DOHH2 (cell line): ENCODE data around the gene ZNF385C.

ENCODE experiments used
- H3F3A ChIP-seq: fragments of 200-600 bp; sonication (generic), shearing (Covaris generic); 2 replicates; pipeline ENCODE4 v1.6.0; 2016; ENCODE audit warnings: antibody characterized with exemption, mild to moderate bottlenecking; ENCODE audit not compliant: control insufficient read depth, insufficient read depth
- H3K27ac ChIP-seq: fragments of 200-600 bp; sonication (generic); 2 replicates; pipeline ENCODE4 v1.5.1; 2014; ENCODE audit warnings: low read depth, mild to moderate bottlenecking, low read length, moderate library complexity
- H3K27me3 ChIP-seq: fragments of 200-600 bp; sonication (generic); 2 replicates; pipeline ENCODE4 v1.6.1; 2014; ENCODE audit warnings: mild to moderate bottlenecking, low read length, mixed read lengths; ENCODE audit not compliant: control insufficient read depth
- H3K36me3 ChIP-seq: fragments of 200-600 bp; sonication (generic); 2 replicates; pipeline ENCODE4 v1.6.1; 2014; ENCODE audit warnings: mild to moderate bottlenecking, low read length, moderate library complexity, mixed read lengths; ENCODE audit not compliant: control insufficient read depth
- H3K4me1 ChIP-seq: fragments of 200-600 bp; sonication (generic); 2 replicates; pipeline ENCODE4 v1.6.1; 2014; ENCODE audit warnings: mild to moderate bottlenecking, low read length, mixed read lengths; ENCODE audit not compliant: control insufficient read depth
- H3K4me2 ChIP-seq: fragments of 200-600 bp; sonication (generic); 2 replicates; pipeline ENCODE4 v1.6.0; 2014; ENCODE audit warnings: mild to moderate bottlenecking, low read length, moderate library complexity
- H3K4me3 ChIP-seq: fragments of 200-600 bp; sonication (generic); 2 replicates; pipeline ENCODE4 v1.5.1; 2014; ENCODE audit warnings: mild to moderate bottlenecking, low read length, mixed read lengths
- H3K79me2 ChIP-seq: fragments of 200-600 bp; sonication (generic); 2 replicates; pipeline ENCODE4 v1.6.1; 2014; ENCODE audit warnings: mild to moderate bottlenecking, low read length, mixed read lengths; ENCODE audit not compliant: control insufficient read depth
- H3K9me2 ChIP-seq: fragments of 200-600 bp; sonication (generic); replicated peaks from 2 replicates; pipeline ENCODE4 v1.6.1; 2014; ENCODE audit warnings: mild to moderate bottlenecking, low read length, mixed read lengths; ENCODE audit not compliant: control insufficient read depth
- H3K9me3 ChIP-seq: fragments of 200-600 bp; sonication (generic); 2 replicates; pipeline ENCODE4 v1.6.1; 2014; ENCODE audit warnings: antibody characterized with exemption, low read length, mixed read lengths; ENCODE audit not compliant: control insufficient read depth, insufficient read depth
- H4K20me1 ChIP-seq: fragments of 200-600 bp; sonication (generic); 2 replicates; pipeline ENCODE4 v1.6.0; 2014; ENCODE audit warnings: low read depth, mild to moderate bottlenecking, antibody characterized with exemption, low read length, moderate library complexity; ENCODE audit not compliant: control insufficient read depth, insufficient read depth
- CTCF ChIP-seq: fragments of 200-600 bp; sonication (generic); IDR thresholded peaks from one replicate; pipeline ENCODE4 v1.5.1; 2014; ENCODE audit warnings: antibody characterized with exemption, mild to moderate bottlenecking, low read depth, low read length; ENCODE audit not compliant: poor library complexity, severe bottlenecking
- EZH2phosphoT487 ChIP-seq: fragments of 200-600 bp; sonication (generic); IDR thresholded peaks from 2 replicates; pipeline ENCODE4 v1.6.1; 2017; ENCODE audit warnings: borderline replicate concordance, mild to moderate bottlenecking, antibody characterized with exemption, low read length, moderate library complexity, mixed read lengths

ZNF385C gene

DNA sequence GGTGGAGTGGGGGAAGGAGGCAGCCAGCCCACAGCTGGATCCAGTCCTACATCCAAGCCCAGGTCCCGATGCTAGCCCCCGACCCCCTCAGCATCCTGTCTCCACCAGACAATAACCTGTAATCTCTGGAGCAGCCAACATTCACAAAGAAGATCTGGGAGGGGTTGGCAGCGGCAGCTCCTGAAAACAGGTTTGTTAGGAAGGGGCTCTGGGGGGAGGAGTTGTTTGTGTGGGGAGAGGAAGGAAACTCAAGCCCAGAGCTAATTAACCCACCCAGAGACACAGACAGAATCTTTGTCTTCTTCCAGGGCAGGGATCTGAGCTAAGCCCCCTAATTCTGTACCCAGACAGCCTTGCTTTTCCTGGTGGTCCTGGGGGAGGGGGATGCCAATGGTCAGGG, 43.2 kb downstream of the ZNF385C start:
- Histone ChIP-seq H3K27ac (no peak overlapping the region), H3K4me1 (no peaks in the 10 kb centered on the region), H3K27me3 (peaks cover 44% of the 10 kb centered on the region), H4K20me1 (no peaks in the 10 kb centered on the region), H3K79me2 (no peaks in the 10 kb centered on the region), H3K36me3 (no peaks in the 10 kb centered on the region), H3K4me2 (no peak overlapping the region), H3K4me3 (no peak overlapping the region), H3K9me2 (no peaks in the 10 kb centered on the region), H3F3A (no peaks in the 10 kb centered on the region), H3K9me3 (peaks cover 9% of the 10 kb centered on the region)
- no peak for TF ChIP-seq EZH2phosphoT487
- TF ChIP-seq CTCF = no peak

DNA sequence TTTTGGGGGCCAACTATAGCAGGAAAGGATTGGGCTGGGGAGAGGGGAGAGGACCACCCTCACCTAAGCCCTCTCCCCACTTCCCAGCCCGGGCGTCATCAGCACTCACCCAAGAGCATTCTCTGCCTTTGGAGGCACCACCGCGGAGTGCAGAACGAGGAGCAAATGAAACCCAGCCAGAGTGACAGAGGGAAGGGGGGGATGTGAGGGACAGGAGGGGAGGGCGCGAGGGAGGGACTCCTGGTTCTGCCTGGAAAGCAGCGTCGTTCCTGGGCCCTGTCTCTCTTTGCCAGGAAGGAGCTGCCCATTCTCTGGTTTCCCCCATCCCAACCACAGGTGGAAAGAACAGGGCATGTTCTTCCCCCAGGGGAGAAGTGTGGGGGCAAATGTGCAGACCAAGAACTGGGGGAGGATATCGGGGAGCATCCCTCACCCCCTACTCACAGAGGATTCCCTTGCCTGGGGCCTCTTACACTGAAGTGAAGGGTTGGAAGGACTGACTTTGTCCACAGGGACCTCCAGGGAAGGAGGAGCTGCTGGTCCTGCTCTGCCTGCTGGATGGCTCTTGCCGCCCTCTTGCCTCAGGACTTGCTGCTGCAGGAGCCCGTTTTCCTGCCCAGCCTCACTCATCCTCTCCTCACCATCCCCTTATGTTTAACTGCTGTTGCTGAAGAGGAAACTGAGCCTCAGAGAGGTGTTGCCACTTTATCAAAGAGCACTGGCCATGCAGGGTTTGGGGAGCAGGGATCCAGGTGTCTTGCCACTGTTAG, 44.4 kb downstream of the ZNF385C start:
- Histone ChIP-seq H3F3A (no peaks in the 10 kb centered on the region), H3K36me3 (no peaks in the 10 kb centered on the region), H3K9me3 (peaks cover 9% of the 10 kb centered on the region), H3K79me2 (no peaks in the 10 kb centered on the region), H3K9me2 (no peaks in the 10 kb centered on the region), H3K4me3 (no peak overlapping the region), H3K27ac (no peak overlapping the region), H4K20me1 (no peaks in the 10 kb centered on the region), H3K4me1 (no peaks in the 10 kb centered on the region), H3K27me3 (peaks cover 55% of the 10 kb centered on the region), H3K4me2 (no peak overlapping the region)
- no peak for TF ChIP-seq CTCF
- TF ChIP-seq EZH2phosphoT487 = no peak

- Histone ChIP-seq H3K27me3 (peaks cover 65% of the 10 kb centered on the region), H3K4me1 (no peaks in the 10 kb centered on the region)
- TF ChIP-seq CTCF (no peak), EZH2phosphoT487 (no peak)
Observed at GRCh38 chr17:42052346-42052877, 45.9 kb downstream of the ZNF385C start.

More at GRCh38 chr17:42052346-42052877, 45.9 kb downstream of the ZNF385C start:
- Histone ChIP-seq H3F3A (no peaks in the 10 kb centered on the region), H3K36me3 (no peaks in the 10 kb centered on the region), H4K20me1 (no peaks in the 10 kb centered on the region), H3K4me2 (no peak overlapping the region), H3K4me3 (no peak overlapping the region), H3K9me2 (no peaks in the 10 kb centered on the region), H3K9me3 (peaks cover 9% of the 10 kb centered on the region), H3K27ac (no peak overlapping the region), H3K79me2 (no peaks in the 10 kb centered on the region)
